RKO (cell line): ENCODE data around the gene ABCD4.
A peak's percentile ranks its signal among the peaks of the same experiment; 100 is the strongest.

ENCODE experiments used
- DNase-seq: peaks from one replicate; pipeline ENCODE4 v3.0.0-alpha.2; 2016; ENCODE audit warnings: low spot score

ABCD4 gene

DNA sequence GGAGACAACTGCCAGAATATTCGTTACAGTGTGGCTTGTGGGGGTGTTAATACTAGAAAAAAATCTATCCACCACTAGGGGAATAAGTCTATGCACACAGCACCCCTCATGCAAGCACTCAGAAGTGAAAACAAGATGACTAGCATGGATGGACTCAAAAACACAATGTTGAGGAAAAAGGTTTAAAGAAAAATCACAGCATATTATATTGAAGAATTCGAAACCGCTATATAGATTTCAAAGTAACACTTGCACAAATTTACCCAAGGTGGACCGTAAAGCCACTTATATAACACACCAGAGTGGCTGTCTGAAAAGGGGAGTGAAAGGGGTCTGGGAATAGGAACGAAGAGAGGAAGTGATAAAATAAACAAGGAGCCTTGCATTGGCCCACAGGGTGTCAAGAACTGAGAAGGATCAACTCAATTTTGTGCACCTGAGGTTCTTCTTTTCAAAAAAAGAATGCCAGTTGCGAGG, 544 bp downstream of the ABCD4 start:
- peak; percentile 88 for DNase-seq

- DNase-seq, result peak; percentile 18
These were observed 1.1 kb downstream of the ABCD4 start for GRCh38 chr14:74301594-74302151.

DNA sequence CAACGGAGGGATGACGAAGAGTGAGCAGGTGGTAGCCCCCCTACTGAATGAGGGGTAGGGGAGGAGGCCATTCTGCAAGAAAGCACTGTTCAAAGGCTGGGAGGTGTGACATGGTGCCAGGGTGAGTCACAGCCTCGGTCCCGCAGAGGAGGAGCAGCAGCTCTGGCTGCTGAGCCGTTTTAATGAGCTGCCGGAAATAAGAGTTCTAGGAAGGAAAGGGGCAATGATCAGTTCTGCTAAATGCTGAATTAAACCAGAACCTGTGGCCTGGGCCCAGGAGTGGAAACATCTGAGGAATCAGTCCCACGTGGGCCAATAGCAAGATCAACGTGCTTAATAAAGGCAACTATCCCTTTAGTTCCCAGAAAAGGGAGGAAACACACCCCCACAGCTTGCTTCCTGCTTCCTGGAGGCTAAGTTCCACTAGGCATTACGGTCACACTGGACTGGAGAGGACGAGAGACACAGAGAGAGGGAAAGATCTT, 3.6 kb downstream of the ABCD4 start:
- DNase-seq, result no peak

GRCh38 chr14:74297986-74298385, 4.7 kb downstream of the ABCD4 start:
- DNase-seq, result no peak

- DNase-seq, result no peak
These were observed 6.7 kb downstream of the ABCD4 start for GRCh38 chr14:74296037-74296467.

DNA sequence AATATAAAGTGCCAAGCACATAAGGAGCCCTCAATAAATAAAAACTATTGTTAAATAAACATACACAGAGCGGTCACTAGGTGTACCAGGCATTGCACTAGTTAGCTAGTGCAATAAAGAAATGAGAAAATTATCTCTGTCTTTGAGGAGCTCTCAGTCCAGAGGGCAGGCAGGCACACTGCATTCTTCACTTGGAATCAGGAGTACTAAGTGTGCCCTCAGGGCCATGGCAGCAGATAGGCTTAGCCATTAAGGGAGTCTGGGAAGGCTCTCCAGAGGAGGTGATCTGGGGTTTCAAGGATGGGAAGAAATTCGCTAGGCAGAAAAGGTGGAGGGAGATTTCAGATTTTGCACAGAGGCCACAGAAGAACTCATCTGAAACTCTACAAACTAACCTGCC, 9.1 kb downstream of the ABCD4 start:
- no peak for DNase-seq

DNA sequence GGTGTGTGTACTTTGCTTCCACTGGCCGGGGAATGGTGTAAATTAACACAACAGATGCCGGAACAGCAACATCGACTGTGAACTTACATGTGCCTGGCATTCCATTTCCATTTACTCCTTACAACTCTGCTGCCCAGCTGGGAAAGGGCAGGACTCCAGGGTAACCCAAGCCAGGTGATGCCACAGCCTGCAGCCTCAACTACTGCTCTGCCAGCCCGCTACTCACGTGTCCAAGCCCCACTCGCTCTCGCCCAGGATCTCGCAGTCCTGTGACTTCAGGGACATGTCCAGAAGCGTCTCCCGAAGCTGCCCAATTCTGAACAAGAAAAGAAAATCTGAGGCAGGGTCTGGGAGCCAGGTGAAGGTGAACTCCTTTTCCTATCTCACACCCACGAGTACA, 10.7 kb downstream of the ABCD4 start:
- no peak for DNase-seq

GRCh38 chr14:74290415-74290814, 12.3 kb downstream of the ABCD4 start:
- DNase-seq, result peak; percentile 47

- DNase-seq, result no peak
These were observed 12.9 kb downstream of the ABCD4 start for GRCh38 chr14:74289801-74290200.

GRCh38 chr14:74286736-74287135, 16.0 kb downstream of the ABCD4 start:
- no peak for DNase-seq

GRCh38 chr14:74281069-74281468, 21.7 kb downstream of the ABCD4 start:
- DNase-seq, result no peak

DNA sequence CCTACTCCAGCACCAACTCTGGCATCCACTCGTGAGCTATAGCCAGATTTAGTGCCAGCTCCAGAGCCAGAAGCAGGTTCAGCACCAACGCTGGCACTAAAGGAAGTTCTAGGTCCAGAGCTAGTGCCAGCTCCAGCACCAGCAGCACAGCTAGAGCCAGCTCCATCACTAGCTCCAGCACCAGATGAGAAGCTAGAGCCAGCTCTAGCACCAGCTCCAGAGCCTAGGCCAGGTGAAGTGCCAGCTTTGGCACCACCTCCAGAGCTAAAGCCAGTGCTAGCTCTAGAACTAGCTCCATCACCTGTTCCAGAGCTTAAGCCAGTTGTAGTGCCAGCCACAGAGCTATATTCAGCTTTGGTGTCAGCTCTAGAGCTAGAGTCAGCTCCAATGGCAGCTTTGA, 24.7 kb downstream of the ABCD4 start:
- DNase-seq, result no peak

GRCh38 chr14:74275241-74275841, 27.4 kb downstream of the ABCD4 start:
- peak; percentile 52 for DNase-seq

DNA sequence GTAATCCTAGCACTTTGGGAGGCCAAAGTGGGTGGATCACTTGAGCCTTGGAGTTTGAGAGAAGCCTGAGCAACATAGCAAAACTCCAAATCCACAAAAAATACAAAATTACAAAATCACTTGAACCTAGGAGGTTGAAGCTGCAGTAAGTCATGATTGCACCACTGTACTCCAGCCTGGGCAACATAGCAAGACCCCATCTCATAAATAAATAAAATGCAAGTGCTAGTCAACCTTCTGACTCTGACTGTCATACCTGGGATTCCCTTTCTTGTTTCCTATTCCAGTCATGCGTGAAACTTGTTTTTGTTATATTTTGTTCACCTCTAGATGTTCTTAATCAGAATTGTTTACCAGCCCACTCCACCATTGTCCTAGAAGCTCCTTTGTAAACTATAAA, 31.4 kb downstream of the ABCD4 start:
- DNase-seq, result no peak

DNA sequence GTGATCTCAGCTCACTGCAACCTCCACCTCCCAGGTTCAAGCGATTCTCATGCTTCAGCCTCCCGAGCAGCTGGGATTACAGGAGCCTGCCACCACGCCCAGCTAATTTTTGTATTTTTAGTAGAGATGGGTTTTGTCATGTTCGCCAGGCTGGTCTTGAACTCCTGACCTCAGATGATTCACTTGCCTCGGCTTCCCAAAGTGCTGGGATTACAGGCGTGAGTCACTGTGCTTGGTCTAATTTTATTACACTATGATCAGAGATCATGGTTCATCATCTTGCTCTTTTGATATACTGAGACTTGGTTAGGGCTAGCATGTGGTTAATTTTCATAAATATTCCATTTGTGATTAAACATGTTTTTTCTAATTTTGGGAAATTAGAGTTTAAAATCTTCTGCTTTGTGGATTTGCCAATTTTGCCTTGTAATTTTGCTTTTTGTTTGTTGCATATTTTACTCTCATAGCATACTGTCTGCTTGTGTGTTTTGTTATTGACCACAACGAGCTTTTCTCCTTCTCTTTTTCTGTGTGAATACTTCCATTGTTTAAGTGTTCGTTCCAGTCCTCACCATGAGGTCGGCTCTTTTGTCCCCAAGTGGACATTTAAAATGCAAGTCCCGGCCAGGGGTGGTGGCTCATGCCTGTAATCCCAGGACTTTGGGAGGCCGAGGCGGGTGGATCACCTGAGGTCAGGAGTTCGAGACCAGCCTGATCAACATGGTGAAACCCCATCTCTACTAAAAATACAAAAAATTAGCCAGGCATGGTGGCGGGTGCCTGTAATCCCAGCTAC, 32.2 kb downstream of the ABCD4 start:
- peak; percentile 74 for DNase-seq

DNA sequence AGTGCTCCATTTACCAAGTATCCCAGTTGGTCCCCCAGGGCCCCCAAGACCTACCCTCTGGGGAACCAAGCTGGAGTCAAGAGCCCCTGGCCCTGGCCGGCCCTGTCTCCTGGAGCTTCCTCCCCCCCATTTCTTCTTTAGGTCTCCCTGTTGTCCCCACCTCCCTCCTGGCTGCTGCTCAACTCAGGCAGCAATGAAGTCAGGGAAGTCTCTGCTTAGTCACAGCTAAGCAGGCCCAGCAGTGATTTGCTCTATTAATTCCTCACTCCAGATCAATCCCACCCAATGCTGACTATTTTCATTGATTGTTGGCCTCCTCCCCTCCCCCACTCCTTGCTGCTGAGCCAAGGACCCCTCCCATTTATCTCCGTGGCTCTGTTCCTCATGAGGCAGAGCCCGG, 35.1 kb downstream of the ABCD4 start:
- DNase-seq, result no peak

GRCh38 chr14:74265301-74265965, 37.3 kb downstream of the ABCD4 start:
- no peak for DNase-seq

- no peak for DNase-seq
These were observed 38.8 kb downstream of the ABCD4 start for GRCh38 chr14:74263921-74264320.

- no peak for DNase-seq
These were observed 39.6 kb downstream of the ABCD4 start for GRCh38 chr14:74263181-74263580.

GRCh38 chr14:74262076-74262475, 40.7 kb downstream of the ABCD4 start:
- DNase-seq, result no peak

DNA sequence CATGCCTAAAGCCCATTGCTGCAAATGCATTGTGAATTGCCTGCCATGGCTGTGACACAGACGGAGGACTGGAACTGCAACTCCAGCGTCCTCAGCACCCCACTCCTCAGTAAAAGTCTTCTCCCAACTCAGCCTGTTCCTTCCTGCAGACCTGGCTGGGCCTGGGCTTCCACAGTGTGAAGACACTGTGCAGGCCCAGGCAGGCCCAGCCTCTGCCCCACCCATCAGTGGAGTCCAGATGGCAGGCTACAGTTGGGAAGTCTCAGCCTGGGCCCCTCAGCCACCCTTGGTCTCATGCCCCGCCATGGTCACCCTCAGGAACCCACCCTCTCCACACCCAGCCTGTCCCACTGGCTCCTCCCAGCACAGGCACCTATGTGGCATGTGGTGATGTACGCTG, 41.4 kb downstream of the ABCD4 start:
- no peak for DNase-seq

- DNase-seq, result no peak
These were observed 42.1 kb downstream of the ABCD4 start for GRCh38 chr14:74260525-74261233.
